GM19324 (cell line): Measurements from ENCODE around the gene PRKG1.

Source experiments
- ATAC-seq: cut with Tn5 transposase; IDR thresholded peaks from one replicate; pipeline ENCODE4 v1.9.1; 2021; ENCODE audit warnings: mild to moderate bottlenecking, moderate library complexity; ENCODE audit not compliant: unreplicated experiment, low FRiP score

Gene PRKG1

DNA sequence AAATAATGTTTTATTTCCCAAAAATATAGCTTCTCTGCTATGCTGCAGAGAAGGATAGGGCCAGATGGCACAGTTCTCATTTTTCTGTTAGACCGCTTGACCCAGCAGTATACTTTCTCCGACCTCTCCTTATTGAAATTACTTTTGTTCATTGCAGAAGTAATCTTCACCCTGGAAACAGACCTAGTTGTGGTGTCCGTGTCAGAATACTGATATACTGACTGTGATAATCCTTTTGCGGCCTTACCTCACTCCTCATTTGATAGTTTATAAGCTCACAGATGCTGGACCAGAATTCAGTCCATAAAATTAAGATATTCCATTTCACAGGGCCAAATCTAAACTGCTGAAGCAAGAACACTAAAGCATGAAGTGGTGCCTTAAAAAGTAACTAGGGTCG lies 979.2 kb downstream of the PRKG1 start:
- no peak for ATAC-seq

DNA sequence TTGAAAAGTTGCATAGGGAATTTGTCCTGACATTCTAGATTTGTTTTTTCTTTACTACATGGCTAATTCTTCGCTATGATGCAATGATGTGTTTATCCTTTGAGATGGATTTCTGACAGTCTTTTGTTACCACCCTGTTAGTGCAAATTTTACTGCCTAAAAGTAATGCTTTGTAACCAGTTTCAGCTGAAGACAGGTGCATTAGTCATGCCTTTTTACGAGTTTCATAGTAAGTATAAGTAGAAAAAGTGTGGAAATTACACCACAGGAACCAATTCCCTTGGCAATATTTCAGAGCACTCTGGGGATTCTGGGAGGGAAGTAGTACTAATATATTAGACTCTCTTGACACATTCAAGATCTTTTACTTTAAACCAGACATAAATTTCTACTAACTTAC lies 982.0 kb downstream of the PRKG1 start:
- no peak for ATAC-seq

- ATAC-seq: no peak
Observed at GRCh38 chr10:52059089-52059488, 984.8 kb downstream of the PRKG1 start.

DNA sequence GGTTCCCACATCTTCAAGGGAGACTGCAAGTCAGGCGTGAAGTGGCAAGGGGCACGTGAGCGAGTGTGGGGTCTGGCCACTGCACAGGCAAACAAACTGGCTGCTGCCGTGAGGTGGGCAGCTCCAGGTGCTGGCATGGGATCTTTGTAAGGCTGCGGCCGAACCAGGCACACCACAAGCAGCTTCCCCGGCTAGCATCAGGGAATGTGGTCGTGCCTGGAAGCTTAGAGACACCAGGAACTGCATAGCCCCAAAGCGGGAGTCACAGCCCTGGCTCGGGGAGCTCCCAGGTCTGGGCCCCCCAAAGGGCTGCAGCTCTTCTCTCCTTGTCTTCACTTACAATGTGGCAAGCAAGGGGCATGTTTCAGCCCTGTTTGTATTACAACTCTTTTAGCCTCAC lies 988.9 kb downstream of the PRKG1 start:
- ATAC-seq: no peak

DNA sequence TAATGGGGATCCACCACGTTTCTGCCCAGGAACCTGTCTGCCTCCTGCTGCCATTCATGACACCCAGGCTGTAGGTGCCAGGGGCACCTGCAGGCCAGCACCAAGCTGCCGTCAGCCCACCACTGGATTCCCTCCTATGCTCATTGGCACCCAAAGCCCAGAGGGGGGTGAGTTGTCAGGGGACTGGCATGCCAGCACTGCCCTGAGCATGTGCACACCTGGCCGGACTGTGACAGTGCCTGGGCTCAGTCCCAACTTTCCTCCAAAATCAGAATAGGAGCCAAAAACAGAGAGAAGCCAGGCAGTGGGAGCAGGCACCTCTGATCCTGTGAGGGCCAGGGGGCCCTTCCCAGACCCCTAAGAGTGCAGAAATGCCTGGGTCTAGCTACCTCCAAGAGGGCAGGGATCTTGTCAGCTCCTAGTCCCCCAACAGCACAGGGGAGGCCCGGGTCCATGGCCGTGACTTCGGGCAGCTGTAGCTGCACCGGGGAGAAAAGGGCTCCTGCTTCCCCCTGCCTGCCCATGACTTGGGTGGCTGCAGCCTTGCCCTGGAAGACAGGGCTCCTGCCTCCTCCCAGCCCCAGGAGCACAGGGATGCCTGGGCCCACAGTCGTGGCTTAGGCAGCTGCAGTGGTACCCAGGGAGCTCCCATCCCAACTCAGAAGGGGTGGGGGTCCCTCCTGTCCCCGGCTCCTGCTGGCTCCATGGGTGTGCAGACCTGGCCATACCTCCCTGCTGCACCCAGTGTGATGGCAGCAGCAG lies 990.0 kb downstream of the PRKG1 start:
- no peak for ATAC-seq

- ATAC-seq: no peak
Observed at GRCh38 chr10:52066383-52066782, 992.1 kb downstream of the PRKG1 start.

- ATAC-seq: no peak
Observed at GRCh38 chr10:52068485-52068884, 994.2 kb downstream of the PRKG1 start.

DNA sequence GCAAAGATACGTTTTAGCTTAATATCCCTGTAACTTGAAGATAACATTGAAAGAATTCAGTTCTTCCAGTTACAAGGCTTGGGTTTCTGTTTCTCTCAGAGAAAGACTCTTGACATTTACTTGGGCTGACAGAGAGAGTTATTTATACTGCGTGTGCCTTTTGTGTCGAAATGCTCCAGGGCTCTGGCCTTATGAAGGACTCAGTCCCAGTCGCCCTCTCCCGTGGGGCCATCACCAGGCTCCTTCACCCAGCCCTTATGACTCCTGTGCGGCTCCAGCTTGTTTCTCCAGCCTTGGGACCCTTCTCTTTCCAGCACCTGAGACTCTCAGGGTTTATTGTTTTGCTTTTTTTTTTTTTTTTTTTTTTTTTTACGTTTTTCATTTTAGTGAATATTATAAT lies 997.5 kb downstream of the PRKG1 start:
- no peak for ATAC-seq

DNA sequence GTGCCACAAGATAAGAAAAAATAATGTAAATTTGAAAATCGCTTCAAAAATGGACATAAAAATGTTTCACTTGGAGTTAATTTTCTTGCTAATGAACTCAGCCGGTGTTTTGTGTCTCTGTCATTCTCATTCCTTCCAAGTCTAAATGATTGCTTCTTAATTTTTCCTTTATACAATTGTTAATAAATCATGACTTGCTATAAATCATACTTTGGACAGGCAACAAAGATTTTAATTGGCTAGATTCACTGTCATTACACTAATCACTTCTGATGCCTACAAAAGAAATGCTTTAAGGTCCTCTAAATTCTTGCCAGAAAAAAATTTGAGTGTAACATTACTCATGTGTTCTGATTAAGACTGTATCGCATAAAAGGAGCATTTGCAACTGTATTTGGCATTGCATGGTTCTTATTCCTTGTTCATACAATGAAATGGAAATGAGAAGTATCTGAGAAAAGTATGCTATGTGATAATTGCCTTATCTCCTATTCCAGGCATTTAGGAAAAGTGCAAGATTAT lies 1000.3 kb downstream of the PRKG1 start:
- ATAC-seq: no peak

DNA sequence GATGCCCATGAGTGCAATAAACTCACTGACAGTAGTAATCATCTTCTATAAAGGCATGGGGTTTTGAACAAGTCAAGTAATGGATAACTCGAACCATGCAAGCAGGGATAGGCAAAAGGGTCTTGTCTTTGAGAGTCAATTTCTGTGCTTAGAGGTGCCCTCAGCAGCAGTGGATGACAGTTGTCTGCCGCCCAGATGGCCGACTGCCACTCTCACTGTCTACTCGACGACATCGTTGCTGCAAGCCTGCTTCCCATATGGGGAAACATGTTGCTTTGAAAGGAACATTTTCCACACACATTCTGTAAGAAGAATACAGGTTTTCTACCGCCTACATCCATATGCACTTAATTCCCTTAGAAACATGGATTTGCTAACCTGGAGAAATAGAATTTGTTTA lies 1003.5 kb downstream of the PRKG1 start:
- no peak for ATAC-seq

GRCh38 chr10:52078397-52078937 lies 1004.2 kb downstream of the PRKG1 start:
- no peak for ATAC-seq

DNA sequence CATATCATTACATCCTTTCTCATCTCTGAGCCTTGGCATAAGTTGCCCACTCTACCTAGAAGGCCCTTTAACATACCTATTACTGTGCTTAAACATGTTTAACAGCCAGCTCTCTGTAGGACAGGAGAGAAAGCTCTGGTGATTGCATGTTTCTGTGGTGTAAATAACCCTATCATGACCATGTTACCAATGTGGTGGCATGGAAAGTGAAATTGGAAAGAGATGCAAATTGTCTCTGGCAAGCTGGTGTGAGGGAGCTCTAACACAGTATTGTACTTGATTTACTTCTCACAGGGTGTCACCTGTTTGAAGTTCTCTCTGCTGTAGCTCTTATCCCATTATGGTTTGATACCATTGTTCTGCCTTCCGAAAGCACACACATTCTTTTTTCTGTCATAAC lies 1008.0 kb downstream of the PRKG1 start:
- peak; percentile 92 for ATAC-seq

DNA sequence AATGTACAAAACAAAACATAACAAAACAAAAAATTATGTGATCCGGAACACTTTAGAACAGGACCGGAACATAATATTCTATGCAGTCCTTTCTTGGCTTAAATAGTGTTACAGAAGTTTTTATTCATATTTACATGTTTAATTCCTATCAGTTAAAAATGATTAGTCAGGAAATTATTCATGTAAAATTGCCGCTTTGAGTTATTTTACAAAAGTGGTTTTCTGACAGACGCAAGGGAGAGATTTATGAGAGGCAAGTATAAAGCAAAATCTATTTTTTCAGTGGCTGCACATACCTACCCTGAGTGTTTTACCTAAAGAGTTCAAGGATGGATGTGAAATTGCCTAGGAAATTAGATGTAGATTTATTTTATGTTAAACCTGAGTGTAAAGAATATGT lies 1009.1 kb downstream of the PRKG1 start:
- ATAC-seq: no peak

- ATAC-seq: no peak
Observed at GRCh38 chr10:52092390-52092789, 1018.1 kb downstream of the PRKG1 start.

DNA sequence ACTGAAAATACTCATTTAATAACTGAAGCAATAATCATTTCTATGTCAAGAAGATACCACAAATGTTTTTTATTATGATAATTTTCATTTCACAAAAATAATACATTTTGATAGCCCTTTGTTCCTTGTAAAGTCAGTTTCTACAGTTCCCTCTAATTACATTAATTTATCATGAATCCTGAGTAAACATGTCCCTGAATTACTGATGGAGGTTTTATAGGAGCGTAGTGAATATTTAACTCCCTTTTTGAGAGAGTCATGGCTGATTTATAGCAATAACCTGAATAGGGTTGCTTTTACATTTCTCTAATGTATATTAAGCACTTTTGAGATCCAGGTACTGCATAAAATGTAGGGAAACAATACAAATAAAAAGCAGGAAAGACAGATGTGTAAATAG lies 1023.8 kb downstream of the PRKG1 start:
- ATAC-seq: no peak

GRCh38 chr10:52099026-52099600 lies 1024.8 kb downstream of the PRKG1 start:
- ATAC-seq: no peak

DNA sequence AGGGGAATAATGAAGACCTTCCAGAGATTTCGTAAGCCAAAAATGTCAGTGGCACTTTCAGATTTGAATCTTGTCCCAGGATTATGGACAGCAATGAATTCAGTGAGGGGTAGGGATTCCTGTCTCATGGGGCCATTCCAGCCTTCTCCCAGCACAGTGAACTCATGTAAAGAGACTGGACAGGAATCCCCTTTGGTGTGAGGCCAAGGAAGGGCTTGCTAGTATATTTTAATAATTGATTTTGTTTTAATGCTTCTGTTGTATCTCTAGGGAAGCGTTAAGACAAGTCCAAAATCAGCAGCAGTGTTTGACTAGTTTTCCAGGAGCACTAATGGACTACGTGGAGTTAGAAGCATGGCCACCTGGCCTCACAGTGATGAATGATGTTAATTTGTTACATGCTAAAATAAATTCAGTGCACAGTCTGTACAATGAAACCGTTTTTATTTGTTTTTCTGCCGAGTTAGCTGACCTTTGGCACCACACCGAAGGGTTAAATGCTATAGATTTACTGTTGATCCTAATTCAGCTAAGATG lies 1025.8 kb downstream of the PRKG1 start:
- no peak for ATAC-seq

DNA sequence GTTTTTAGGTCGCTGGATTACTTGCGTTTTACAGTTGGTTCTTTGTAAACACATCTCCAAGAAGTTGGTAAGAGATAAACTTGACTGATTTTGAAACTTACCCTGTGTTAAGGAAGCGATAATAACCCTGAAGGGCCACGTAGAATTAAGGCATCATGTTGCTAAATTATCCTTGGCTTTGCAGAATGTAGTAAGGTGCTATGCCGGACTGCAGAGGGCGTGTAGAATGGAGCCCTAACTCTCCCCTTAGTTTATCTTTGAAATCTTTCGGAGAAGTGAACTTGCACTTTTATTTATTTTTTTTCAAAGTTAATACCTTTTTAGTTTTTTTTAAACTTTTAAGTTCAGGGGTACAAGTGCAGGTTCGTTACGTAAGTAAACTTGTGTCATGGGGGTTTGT lies 1031.0 kb downstream of the PRKG1 start:
- ATAC-seq: no peak

GRCh38 chr10:52106011-52106410 lies 1031.7 kb downstream of the PRKG1 start:
- ATAC-seq: no peak

DNA sequence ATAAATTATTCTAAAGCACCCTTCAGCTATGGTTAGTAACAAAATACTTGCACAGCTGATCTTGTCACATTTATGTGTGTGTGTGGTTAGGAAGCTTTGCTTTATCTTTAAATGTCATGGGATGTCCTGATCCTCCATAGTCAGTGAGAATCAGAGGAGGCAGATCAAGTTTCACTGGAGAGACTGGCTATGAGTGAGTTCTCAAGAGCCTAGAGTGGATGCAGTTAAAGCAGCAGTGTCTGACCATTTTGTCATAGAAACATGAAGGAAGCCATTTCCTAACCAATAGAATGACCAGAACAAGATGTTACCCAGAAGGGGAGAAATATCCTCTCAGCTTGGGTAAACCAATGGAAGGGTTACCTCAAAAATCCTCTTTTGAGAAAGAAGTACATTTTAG lies 1032.6 kb downstream of the PRKG1 start:
- ATAC-seq: no peak

DNA sequence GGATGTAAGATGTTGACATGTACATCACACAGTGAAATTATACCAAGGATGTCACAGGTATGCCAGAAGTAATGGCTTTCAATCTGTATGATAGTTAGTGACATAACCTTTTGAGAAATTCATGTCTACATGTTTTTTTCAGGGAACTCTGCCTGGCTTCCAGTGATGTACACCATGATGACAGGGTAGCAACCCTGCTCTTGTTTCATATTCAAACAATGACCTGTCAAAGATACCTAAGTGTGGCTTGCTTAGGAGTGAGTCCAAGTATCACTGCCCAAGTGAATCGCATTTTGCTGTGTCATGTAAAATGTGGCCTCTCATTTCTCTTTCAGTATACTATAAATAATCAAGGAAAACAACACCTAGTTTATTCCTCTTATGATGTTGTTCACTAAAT lies 1033.9 kb downstream of the PRKG1 start:
- no peak for ATAC-seq

GRCh38 chr10:52110576-52110975 lies 1036.3 kb downstream of the PRKG1 start:
- ATAC-seq: no peak
